Left ventricle myocardium inferior (tissue), 1 donor: Measurements from ENCODE around the gene NAT16. TPM values are rescaled to one million over a fixed set of nuclear protein-coding genes. Genes with fewer than 3 reads are reported as not detected.

Experiments
- DNase-seq: peaks from one replicate; pipeline ENCODE4 v3.0.0-alpha.2; 2020
- H3K27ac ChIP-seq: fragments of 200-600 bp; replicated peaks from 2 replicates; pipeline ENCODE4 v1.8.0; 2021
- H3K27me3 ChIP-seq: fragments of 200-600 bp; 2 replicates; pipeline ENCODE4 v1.8.0; 2021; ENCODE audit warnings: low read depth
- H3K36me3 ChIP-seq: fragments of 200-600 bp; 2 replicates; pipeline ENCODE4 v1.8.0; 2021
- H3K4me1 ChIP-seq: fragments of 200-600 bp; 2 replicates; pipeline ENCODE4 v1.8.0; 2021
- H3K4me3 ChIP-seq: fragments of 200-600 bp; 2 replicates; pipeline ENCODE4 v1.8.0; 2021; ENCODE audit warnings: mild to moderate bottlenecking, moderate library complexity
- H3K9me3 ChIP-seq: fragments of 200-600 bp; replicated peaks from 2 replicates; pipeline ENCODE4 v1.8.0; 2021
- intact Hi-C: fragments of 100-400 bp; cut with micrococcal nuclease; formaldehyde crosslinking; loops from one replicate; pipeline ENCODE4 v1.11.0; 2022
- total RNA-seq: library from RNA; stranded (reverse); fragmentation: NEBNext Ultra II Directional; extraction: Animal tissue kit (Norgen Biotek cat#: 25700); gene quantifications from one replicate; pipeline ENCODE4 v1.2.1, GENCODE V29; 2021
- TF ChIP-seq, protein P1 (sequence below): fragments of 200-600 bp; IDR thresholded peaks from 2 replicates; pipeline ENCODE4 v1.8.0; 2021; ENCODE audit warnings: antibody characterized with exemption, mild to moderate bottlenecking, borderline replicate concordance
- donor health status: DM: no; HTN: yes; CAD: no; lungs with severe emphysema.

Gene NAT16
- total RNA-seq, 1 donor from 2014 or later: not detected

DNA sequence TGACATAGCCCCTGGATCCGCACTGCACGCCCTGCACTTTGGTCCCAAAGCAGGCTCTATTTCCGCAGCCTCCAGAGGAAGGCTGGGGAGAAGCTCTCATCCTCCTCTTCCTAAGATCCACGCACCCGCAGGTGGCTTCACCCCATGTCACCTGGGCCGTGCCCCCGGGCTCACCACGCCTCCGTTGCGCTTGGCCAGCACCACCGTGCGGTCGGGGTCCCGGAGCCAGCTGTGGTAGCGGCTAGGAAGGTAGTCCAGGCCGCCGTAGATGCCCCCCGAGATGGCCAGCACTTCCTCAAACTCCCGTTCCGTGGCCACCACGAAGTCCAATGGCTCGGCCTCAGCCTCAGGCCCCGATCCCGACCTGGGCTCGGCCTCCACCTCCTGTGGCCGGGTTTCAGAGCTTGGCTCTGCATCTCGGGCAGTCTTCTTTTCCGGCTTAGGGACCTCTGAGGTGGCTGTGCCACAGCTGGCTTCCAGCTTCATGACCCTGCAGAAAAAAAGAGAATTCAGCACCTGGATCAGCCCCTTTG lies 5.7 kb downstream of the NAT16 start:
- Histone ChIP-seq H3K4me1 (peaks cover 40% of the 10 kb centered on the region), H3K27ac (no peak overlapping the region), H3K36me3 (no peaks in the 10 kb centered on the region), H3K9me3 (no peaks in the 10 kb centered on the region), H3K27me3 (peaks cover 100% of the 10 kb centered on the region), H3K4me3 (no peak overlapping the region)
- no peak for DNase-seq
- TF ChIP-seq, protein P1, sequence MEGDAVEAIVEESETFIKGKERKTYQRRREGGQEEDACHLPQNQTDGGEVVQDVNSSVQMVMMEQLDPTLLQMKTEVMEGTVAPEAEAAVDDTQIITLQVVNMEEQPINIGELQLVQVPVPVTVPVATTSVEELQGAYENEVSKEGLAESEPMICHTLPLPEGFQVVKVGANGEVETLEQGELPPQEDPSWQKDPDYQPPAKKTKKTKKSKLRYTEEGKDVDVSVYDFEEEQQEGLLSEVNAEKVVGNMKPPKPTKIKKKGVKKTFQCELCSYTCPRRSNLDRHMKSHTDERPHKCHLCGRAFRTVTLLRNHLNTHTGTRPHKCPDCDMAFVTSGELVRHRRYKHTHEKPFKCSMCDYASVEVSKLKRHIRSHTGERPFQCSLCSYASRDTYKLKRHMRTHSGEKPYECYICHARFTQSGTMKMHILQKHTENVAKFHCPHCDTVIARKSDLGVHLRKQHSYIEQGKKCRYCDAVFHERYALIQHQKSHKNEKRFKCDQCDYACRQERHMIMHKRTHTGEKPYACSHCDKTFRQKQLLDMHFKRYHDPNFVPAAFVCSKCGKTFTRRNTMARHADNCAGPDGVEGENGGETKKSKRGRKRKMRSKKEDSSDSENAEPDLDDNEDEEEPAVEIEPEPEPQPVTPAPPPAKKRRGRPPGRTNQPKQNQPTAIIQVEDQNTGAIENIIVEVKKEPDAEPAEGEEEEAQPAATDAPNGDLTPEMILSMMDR: no peak
- intact Hi-C loops: no loop called here

DNA sequence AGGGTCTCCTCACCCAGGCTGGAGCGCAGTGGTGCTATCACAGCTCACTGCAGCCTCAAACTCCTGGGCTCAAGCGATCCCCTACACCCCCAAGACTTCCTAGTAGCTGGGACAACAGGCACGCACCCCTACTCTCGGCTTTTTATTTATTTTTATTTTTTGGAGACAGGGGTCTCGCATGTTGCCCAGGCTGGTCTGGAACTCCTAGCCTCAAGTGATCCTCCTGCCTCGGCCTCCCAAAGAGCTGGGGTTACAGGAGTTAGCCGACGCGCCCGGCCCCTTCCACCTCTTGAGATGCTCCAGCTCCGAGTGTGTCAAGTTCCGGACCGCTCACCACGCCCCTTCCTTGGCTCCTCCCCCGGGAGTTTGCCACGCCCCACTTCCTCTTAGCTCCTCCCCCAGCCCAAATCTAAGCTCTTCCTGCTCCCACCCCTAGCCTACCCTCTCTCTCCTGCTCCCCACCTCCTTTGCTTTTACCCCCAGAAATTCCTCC lies 6.3 kb downstream of the NAT16 start:
- H3K4me3 ChIP-seq: peak overlapping the region; percentile 54
- H3K9me3 ChIP-seq: no peaks in the 10 kb centered on the region
- intact Hi-C loops: no loop called here
- no peaks in the 10 kb centered on the region for H3K36me3 ChIP-seq
- DNase-seq: no peak
- no peak overlapping the region for H3K27ac ChIP-seq
- TF ChIP-seq, protein P1: no peak
- peaks cover 100% of the 10 kb centered on the region for H3K27me3 ChIP-seq
- peaks cover 34% of the 10 kb centered on the region for H3K4me1 ChIP-seq

DNA sequence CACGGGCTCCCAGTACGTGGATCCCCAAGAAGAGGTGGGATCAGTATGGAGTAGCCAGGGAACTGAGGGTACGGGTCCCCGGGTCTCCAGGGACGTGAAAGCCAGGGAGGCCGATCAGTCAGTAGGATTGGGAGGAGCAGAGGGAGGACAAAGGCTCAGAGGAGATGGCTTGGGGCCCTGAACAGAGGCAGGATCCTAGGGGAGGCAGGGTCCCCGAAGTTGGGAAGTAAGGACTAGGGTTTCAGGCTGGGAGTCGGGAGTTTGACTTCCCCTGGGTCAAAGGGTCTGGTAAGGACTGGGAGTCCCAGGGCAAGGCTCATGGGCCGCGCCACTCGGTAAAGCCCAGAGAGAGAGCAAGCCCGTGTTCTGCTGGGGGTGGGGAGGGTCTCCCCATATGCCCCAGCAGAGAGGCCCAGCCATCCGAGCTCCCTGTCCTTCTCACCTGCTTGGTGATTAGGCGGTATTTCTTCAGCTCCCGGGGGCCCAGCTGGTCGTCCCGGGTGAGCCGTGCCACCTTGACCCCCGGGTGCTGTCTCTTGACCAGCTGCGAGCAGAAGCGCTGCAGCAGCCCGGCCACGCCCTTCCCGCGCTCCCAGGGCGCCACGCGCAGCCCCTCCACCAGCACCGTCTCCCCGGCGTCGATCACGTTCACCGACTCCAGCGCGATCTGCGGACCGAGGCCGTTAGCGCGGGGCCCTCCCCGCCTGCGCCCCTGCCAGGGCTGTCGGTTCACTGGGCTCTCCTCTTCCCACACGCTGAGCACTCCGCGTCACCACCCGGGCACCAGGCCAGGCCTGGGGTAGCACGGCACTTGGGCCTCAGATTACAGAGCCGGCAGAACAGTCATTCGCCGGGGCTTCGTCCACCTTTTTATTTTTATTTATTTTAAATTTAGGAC lies 7.0 kb downstream of the NAT16 start:
- TF ChIP-seq, protein P1: no peak
- intact Hi-C loops: no loop called here
- peak overlapping the region; percentile 54 for H3K4me3 ChIP-seq

DNA sequence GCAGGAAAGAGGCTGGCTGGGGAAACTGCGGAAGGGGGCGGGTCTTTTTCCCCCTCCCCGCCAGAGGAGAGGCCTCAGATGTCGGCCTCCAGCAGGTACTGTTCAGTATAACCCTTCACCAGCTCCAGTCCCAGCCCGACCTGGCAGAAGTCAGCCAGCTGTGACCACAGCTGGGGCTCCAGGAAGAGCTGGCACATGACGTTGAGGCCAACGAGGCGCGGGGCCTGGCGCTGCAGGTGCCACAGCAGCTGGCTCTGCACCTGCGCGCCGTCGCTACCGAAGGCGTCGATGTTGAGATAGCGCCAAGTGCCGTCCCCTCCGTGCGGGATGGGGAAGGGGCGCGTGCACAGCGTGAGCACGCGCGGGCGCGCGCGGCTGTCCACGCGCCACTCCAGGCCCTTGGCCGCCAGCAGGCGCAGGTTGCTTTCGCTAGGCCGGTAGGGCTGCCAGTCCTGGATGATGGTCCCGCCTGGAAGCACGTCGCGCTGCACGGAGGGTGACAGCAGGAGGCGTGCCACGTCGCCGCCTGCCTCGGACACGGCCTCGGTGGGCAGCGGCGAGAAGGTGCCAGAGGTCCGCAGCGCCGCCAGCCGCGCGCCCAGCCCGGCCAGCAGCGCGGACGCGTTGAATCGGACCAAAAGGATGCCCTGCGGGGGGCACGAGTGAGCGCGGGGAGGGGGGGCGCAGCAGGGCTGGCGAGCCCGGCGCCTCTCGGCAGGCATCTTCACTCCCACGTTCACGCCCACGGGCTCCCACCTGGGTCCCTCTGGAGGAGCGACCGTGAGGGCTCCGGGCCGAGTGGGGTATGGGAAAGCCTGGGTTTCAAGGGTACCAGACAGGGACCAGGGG lies 7.9 kb downstream of the NAT16 start:
- Histone ChIP-seq H3K4me1 (peaks cover 34% of the 10 kb centered on the region), H3K27ac (no peak overlapping the region), H3K27me3 (peaks cover 100% of the 10 kb centered on the region), H3K36me3 (no peaks in the 10 kb centered on the region), H3K9me3 (no peaks in the 10 kb centered on the region), H3K4me3 (peak overlapping the region; percentile 29)
- intact Hi-C loops: no loop called here
- TF ChIP-seq, protein P1: no peak
- DNase-seq: no peak

More for the DNA sequence above, 7.0 kb downstream of the NAT16 start:
- Histone ChIP-seq H3K4me1 (peaks cover 34% of the 10 kb centered on the region), H3K9me3 (no peaks in the 10 kb centered on the region), H3K27ac (no peak overlapping the region), H3K36me3 (no peaks in the 10 kb centered on the region), H3K27me3 (peaks cover 100% of the 10 kb centered on the region)
- DNase-seq: peak; percentile 75

DNA sequence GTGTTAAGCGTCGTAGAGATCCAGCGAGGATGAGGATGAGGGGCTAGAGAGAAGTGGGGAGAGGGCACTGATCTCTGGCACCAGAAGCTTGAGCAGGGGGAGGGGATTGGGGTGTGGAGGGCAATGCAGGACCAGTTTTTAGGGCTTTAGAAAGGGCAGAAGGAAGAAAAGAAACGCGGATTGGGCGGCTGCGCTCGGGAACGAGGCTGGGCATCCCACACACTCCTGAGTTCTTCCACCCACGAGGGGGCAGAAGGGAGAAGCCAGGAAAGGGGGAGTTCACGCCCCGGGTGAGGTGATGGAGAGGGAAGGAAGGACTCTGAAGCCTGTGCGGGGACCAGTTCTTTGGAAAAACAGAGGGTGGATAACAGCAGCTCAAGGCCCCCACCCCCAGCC lies 8.7 kb downstream of the NAT16 start:
- H3K4me1 ChIP-seq: peaks cover 34% of the 10 kb centered on the region
- no peak for DNase-seq
- no peaks in the 10 kb centered on the region for H3K36me3 ChIP-seq
- H3K27ac ChIP-seq: no peak overlapping the region
- peaks cover 100% of the 10 kb centered on the region for H3K27me3 ChIP-seq
- no peak overlapping the region for H3K4me3 ChIP-seq
- intact Hi-C loops: no loop called here
- no peaks in the 10 kb centered on the region for H3K9me3 ChIP-seq
- TF ChIP-seq, protein P1: no peak
